ENCODE data around the gene IFT52. TPM values are rescaled to one million over a fixed set of nuclear protein-coding genes. Genes with fewer than 3 reads are reported as not detected.

Gene IFT52
- total RNA-seq, 1 experiment from 2014 or later: 46.4 TPM

GRCh38 chr20:43569282-43569681 is 21.5 kb upstream of the IFT52 start:
- POLR2A ChIA-PET (ENCODE audit: unreplicated experiment): no interaction called here
- BruUV-seq (replicated peaks): no TSS peak
- intact Hi-C loops (cut with micrococcal nuclease; ENCODE audit: unreplicated experiment): no loop called here

DNA sequence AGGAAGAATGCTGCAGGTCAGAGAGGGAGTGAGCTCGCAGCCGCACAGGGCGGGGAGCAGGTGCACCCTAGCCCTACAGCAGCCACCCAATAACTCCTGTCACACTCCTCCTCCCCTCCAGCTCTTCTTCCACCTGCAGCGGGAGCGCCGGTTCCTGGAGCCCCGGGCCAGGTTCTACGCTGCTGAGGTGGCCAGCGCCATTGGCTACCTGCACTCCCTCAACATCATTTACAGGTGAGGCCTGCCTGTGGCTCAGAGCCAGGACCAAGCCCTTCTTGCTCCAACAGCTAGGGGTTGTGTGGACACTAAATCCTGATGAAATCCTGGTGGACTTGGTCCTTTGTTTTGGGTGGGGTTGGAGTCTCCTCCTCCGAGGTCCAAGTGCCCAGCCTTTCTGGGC is 20.2 kb upstream of the IFT52 start:
- Histone ChIP-seq H3K27me3 (ENCODE audit: insufficient read depth, low read depth) (no peaks in the 10 kb centered on the region), H2AFZ (no peak overlapping the region), H3F3A (ENCODE audit: insufficient read depth, low read depth) (no peaks in the 10 kb centered on the region; the same call in 1 of the 2 replicates), H3K4me3 (no peak overlapping the region), H3K9me2 (ENCODE audit: insufficient read depth) (no peaks in the 10 kb centered on the region), H3K4me1 (replicated peaks; ENCODE audit: insufficient read depth) (peaks cover 6% of the 10 kb centered on the region; the same call in 1 of the 2 replicates), H3K36me3 (ENCODE audit: low read depth) (no peaks in the 10 kb centered on the region), H3K27ac (no peak overlapping the region), H3K4me2 (no peak overlapping the region), H3K79me2 (ENCODE audit: low read depth) (no peaks in the 10 kb centered on the region), H4K20me1 (ENCODE audit: insufficient read depth) (no peaks in the 10 kb centered on the region), H3K9me3 (ENCODE audit: insufficient read depth, low read depth) (no peaks in the 10 kb centered on the region)
- intact Hi-C loops (cut with micrococcal nuclease; ENCODE audit: unreplicated experiment): no loop called here
- TF ChIP-seq EZH2 (IDR thresholded peaks at IDR 0.05; ENCODE audit: low read depth): no peak
- TF ChIP-seq, protein P1, sequence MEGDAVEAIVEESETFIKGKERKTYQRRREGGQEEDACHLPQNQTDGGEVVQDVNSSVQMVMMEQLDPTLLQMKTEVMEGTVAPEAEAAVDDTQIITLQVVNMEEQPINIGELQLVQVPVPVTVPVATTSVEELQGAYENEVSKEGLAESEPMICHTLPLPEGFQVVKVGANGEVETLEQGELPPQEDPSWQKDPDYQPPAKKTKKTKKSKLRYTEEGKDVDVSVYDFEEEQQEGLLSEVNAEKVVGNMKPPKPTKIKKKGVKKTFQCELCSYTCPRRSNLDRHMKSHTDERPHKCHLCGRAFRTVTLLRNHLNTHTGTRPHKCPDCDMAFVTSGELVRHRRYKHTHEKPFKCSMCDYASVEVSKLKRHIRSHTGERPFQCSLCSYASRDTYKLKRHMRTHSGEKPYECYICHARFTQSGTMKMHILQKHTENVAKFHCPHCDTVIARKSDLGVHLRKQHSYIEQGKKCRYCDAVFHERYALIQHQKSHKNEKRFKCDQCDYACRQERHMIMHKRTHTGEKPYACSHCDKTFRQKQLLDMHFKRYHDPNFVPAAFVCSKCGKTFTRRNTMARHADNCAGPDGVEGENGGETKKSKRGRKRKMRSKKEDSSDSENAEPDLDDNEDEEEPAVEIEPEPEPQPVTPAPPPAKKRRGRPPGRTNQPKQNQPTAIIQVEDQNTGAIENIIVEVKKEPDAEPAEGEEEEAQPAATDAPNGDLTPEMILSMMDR (conservative IDR thresholded peaks at IDR 0.05): no peak
- BruUV-seq (replicated peaks): no TSS peak
- DNase-seq: no peak
- ChIA-PET CTCF (no interaction called here), POLR2A (ENCODE audit: unreplicated experiment) (interaction anchor here (0.6 kb wide), 1 partner anchor 356 kb away, joined by 3 read pairs; no protein-coding TSS in a partner anchor)

More at GRCh38 chr20:43569282-43569681, 21.5 kb upstream of the IFT52 start:
- no peaks in the 10 kb centered on the region for H3K9me2 ChIP-seq (ENCODE audit: insufficient read depth)
- no peak overlapping the region for H3K4me3 ChIP-seq
- no peak overlapping the region for H3K27ac ChIP-seq
- no peaks in the 10 kb centered on the region for H3K79me2 ChIP-seq (ENCODE audit: low read depth)
- H3F3A ChIP-seq (ENCODE audit: insufficient read depth, low read depth): no peaks in the 10 kb centered on the region
- no peaks in the 10 kb centered on the region for H3K27me3 ChIP-seq (ENCODE audit: insufficient read depth, low read depth)
- no peak overlapping the region for H3K4me2 ChIP-seq
- no peaks in the 10 kb centered on the region for H3K36me3 ChIP-seq (ENCODE audit: low read depth)
- no peaks in the 10 kb centered on the region for H4K20me1 ChIP-seq (ENCODE audit: insufficient read depth)
- no peak for DNase-seq
- CTCF ChIA-PET: no interaction called here
- no peaks in the 10 kb centered on the region for H3K9me3 ChIP-seq (ENCODE audit: insufficient read depth, low read depth)
- H3K4me1 ChIP-seq (replicated peaks; ENCODE audit: insufficient read depth): no peaks in the 10 kb centered on the region
- H2AFZ ChIP-seq: no peak overlapping the region
- TF ChIP-seq, protein P1 (conservative IDR thresholded peaks at IDR 0.05): no peak
- TF ChIP-seq EZH2 (IDR thresholded peaks at IDR 0.05; ENCODE audit: low read depth): no peak

DNA sequence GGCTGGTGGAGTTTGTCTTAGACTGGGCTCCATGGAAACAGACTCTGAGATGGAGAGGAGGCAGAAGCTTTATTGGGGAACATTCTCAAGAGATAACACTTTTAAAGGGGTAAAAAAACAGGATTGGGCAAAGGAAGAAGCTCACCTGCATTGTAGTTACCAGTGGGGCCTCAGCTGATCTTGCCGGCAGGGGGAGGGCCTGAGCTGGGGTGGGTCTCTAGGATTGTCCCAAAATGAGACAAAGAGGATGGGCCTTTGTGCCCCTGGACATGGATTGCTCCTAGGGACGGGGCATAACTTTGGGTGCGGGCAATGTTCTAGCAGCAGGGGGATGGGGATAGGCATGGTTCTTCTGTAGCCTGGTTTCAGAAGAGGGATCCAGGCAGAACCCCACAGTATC is 19.4 kb upstream of the IFT52 start:
- Histone ChIP-seq H3K9me3 (ENCODE audit: insufficient read depth, low read depth) (no peaks in the 10 kb centered on the region), H3K79me2 (ENCODE audit: low read depth) (no peaks in the 10 kb centered on the region), H3K4me2 (no peak overlapping the region), H3F3A (ENCODE audit: insufficient read depth, low read depth) (no peaks in the 10 kb centered on the region; the same call in 1 of the 2 replicates), H3K4me3 (no peak overlapping the region), H3K27ac (no peak overlapping the region), H3K36me3 (ENCODE audit: low read depth) (no peaks in the 10 kb centered on the region), H3K27me3 (ENCODE audit: insufficient read depth, low read depth) (no peaks in the 10 kb centered on the region), H4K20me1 (ENCODE audit: insufficient read depth) (no peaks in the 10 kb centered on the region), H2AFZ (no peak overlapping the region), H3K9me2 (ENCODE audit: insufficient read depth) (no peaks in the 10 kb centered on the region), H3K4me1 (replicated peaks; ENCODE audit: insufficient read depth) (peaks cover 11% of the 10 kb centered on the region; the same call in 1 of the 2 replicates)
- TF ChIP-seq, protein P1 (conservative IDR thresholded peaks at IDR 0.05): no peak
- no peak for TF ChIP-seq EZH2 (IDR thresholded peaks at IDR 0.05; ENCODE audit: low read depth)
- CTCF ChIA-PET: no interaction called here
- no TSS peak for BruUV-seq (replicated peaks)
- POLR2A ChIA-PET (ENCODE audit: unreplicated experiment): no interaction called here
- DNase-seq: no peak
- intact Hi-C loops (cut with micrococcal nuclease; ENCODE audit: unreplicated experiment): no loop called here

Measured in PC-9 (cell line).